Neuronal stem cell (in vitro differentiated cells): ENCODE results near the gene SCRT2.

ENCODE experiments used
- DNase-seq: peaks from one replicate; pipeline ENCODE4 v3.0.0-alpha.2; 2013; ENCODE audit warnings: low spot score
- H2AFZ ChIP-seq: one replicate; pipeline ENCODE4 v1.6.1; 2013; ENCODE audit warnings: mild to moderate bottlenecking, low read length, inconsistent platforms
- H2AK5ac ChIP-seq: 2 replicates; pipeline ENCODE4 v1.6.1; 2013; ENCODE audit warnings: low read depth, mild to moderate bottlenecking, inconsistent platforms, low read length, moderate library complexity, mixed read lengths
- H2BK120ac ChIP-seq: 2 replicates; pipeline ENCODE4 v1.6.1; 2013; ENCODE audit warnings: low read depth, mild to moderate bottlenecking, inconsistent platforms, low read length, moderate library complexity, mixed read lengths
- H2BK12ac ChIP-seq: one replicate; pipeline ENCODE4 v1.6.1; 2013; ENCODE audit warnings: low read length, inconsistent platforms
- H2BK15ac ChIP-seq: 2 replicates; pipeline ENCODE4 v1.6.1; 2013; ENCODE audit warnings: mild to moderate bottlenecking, low read length, inconsistent platforms, mixed read lengths
- H2BK5ac ChIP-seq: one replicate; pipeline ENCODE4 v1.6.1; 2013; ENCODE audit warnings: inconsistent platforms, mild to moderate bottlenecking, low read length, moderate library complexity
- H3K14ac ChIP-seq: one replicate; pipeline ENCODE4 v1.6.1; 2013; ENCODE audit warnings: low read length, inconsistent platforms
- H3K18ac ChIP-seq: 2 replicates; pipeline ENCODE4 v1.6.1; 2013; ENCODE audit warnings: low read length, inconsistent platforms
- H3K23ac ChIP-seq: 2 replicates; pipeline ENCODE4 v1.6.1; 2013; ENCODE audit warnings: low read depth, mild to moderate bottlenecking, mixed read lengths, low read length, inconsistent platforms; ENCODE audit not compliant: poor library complexity
- H3K27ac ChIP-seq: replicated peaks from 3 replicates; pipeline ENCODE4 v1.5.1; 2013; ENCODE audit warnings: low read length, inconsistent platforms
- H3K27me3 ChIP-seq, 3 experiments: 2 replicates each; pipeline ENCODE4 v1.6.1; 2013; ENCODE audit warnings: low read length in 3 of 3, mild to moderate bottlenecking in 2 of 3, inconsistent platforms in 1 of 3, low read depth in 1 of 3, mixed read lengths in 1 of 3, moderate library complexity in 1 of 3; ENCODE audit not compliant: control insufficient read depth in 3 of 3, insufficient read depth in 3 of 3
- H3K36me3 ChIP-seq, 2 donors: replicated peaks in 1 of 2; 2 replicates each; pipeline ENCODE4 v1.6.1; 2013; ENCODE audit warnings: low read length in 2 of 2; ENCODE audit not compliant: control insufficient read depth in 2 of 2, insufficient read depth in 2 of 2
- H3K4ac ChIP-seq: 2 replicates; pipeline ENCODE4 v1.6.1; 2013; ENCODE audit warnings: inconsistent platforms, mild to moderate bottlenecking, low read length, moderate library complexity
- H3K4me1 ChIP-seq, 2 donors: 1 replicate in 1 of 2; 2 replicates in 1 of 2; pipeline ENCODE4 v1.6.1; 2013; ENCODE audit warnings: low read length in 2 of 2, low read depth in 1 of 2; ENCODE audit not compliant: control insufficient read depth in 2 of 2, insufficient read depth in 1 of 2
- H3K4me2 ChIP-seq: one replicate; pipeline ENCODE4 v1.6.1; 2013; ENCODE audit warnings: mild to moderate bottlenecking, low read length, inconsistent platforms; ENCODE audit not compliant: insufficient read depth, poor library complexity, severe bottlenecking
- H3K4me3 ChIP-seq, 2 donors: 2 replicates each; pipeline ENCODE4 v1.5.1; 2013; ENCODE audit warnings: low read length in 2 of 2, mild to moderate bottlenecking in 2 of 2, inconsistent platforms in 1 of 2, moderate library complexity in 1 of 2
- H3K79me1 ChIP-seq: one replicate; pipeline ENCODE4 v1.6.1; 2013; ENCODE audit warnings: low read depth, mild to moderate bottlenecking, inconsistent platforms, low read length, moderate library complexity
- H3K9ac ChIP-seq: one replicate; pipeline ENCODE4 v1.6.1; 2013; ENCODE audit warnings: mild to moderate bottlenecking, low read depth, low read length, inconsistent platforms; ENCODE audit not compliant: poor library complexity
- H3K9me3 ChIP-seq, 2 donors: replicated peaks in 1 of 2; 2 replicates each; pipeline versions ENCODE3 to v1.6.1; 2013; ENCODE audit warnings: low read length in 2 of 2, mild to moderate bottlenecking in 2 of 2, inconsistent platforms in 1 of 2, low read depth in 1 of 2, mixed read lengths in 1 of 2, moderate library complexity in 1 of 2; ENCODE audit not compliant: control insufficient read depth in 2 of 2, insufficient read depth in 1 of 2
- H4K8ac ChIP-seq: one replicate; pipeline ENCODE4 v1.6.1; 2013; ENCODE audit warnings: low read depth, mild to moderate bottlenecking, inconsistent platforms, low read length, moderate library complexity
- H4K91ac ChIP-seq: one replicate; pipeline ENCODE4 v1.6.1; 2013; ENCODE audit warnings: low read length, low read depth, mild to moderate bottlenecking, inconsistent platforms; ENCODE audit not compliant: poor library complexity
- WGBS, 2 donors: extraction: QIAGEN DNeasy Blood & Tissue Kit; methylation state at CpG; one replicate each; pipeline ENCODE4 v1.1.7; 2013; ENCODE audit warnings: missing lambda C conversion rate in 2 of 2, mixed read lengths in 1 of 2; ENCODE audit not compliant: insufficient read length in 2 of 2, insufficient replicate concordance in 1 of 2; ENCODE audit errors: extremely low coverage in 2 of 2; 5-methylcytosine and 5-hydroxymethylcytosine counted together

The SCRT2 gene

GRCh38 chr20:710780-711450 lies 35.3 kb upstream of the SCRT2 start:
- H2AK5ac ChIP-seq = peak overlapping the region; percentile 77
- WGBS, 2 donors = no CpG with 5 or more reads among the region's 19 CpGs
- H3K9ac ChIP-seq = no peak overlapping the region

GRCh38 chr20:709991-710779 lies 34.6 kb upstream of the SCRT2 start:
- Histone ChIP-seq H3K9me3 (peaks cover 2 to 13% of the 10 kb centered on the region in 2 donors), H2BK15ac (peak overlapping the region; percentile 56), H3K4me3 (peak overlapping the region in 1 of 2 donors; percentile 70), H2AFZ (peak overlapping the region; percentile 40), H3K23ac (no peak overlapping the region), H2BK120ac (no peak overlapping the region), H3K18ac (peak overlapping the region; percentile 71), H3K36me3 (no peaks in the 10 kb centered on the region), H4K8ac (no peak overlapping the region), H3K27me3 (peaks cover 0 to 48% (median 7%) of the 10 kb centered on the region in 3 experiments), H2BK5ac (no peak overlapping the region), H2AK5ac (peak overlapping the region; percentile 77), H4K91ac (no peak overlapping the region), H3K14ac (no peak overlapping the region), H3K4me2 (peak overlapping the region; percentile 70), H3K4me1 (peaks cover 0 to 5% of the 10 kb centered on the region in 2 donors), H2BK12ac (no peak overlapping the region), H3K9ac (no peak overlapping the region), H3K79me1 (no peaks in the 10 kb centered on the region), H3K4ac (no peak overlapping the region), H3K27ac (no peak overlapping the region)
- DNase-seq = no peak
- WGBS, 2 donors = no CpG with 5 or more reads among the region's 65 CpGs

More at GRCh38 chr20:710780-711450, 35.3 kb upstream of the SCRT2 start:
- Histone ChIP-seq H3K4ac (no peak overlapping the region), H2BK5ac (peak overlapping the region; percentile 39), H3K4me3 (no peak overlapping the region), H2BK12ac (peak overlapping the region; percentile 26), H2BK120ac (peak overlapping the region; percentile 22), H3K14ac (no peak overlapping the region), H4K91ac (no peak overlapping the region), H4K8ac (no peak overlapping the region), H3K27me3 (peaks cover 0 to 48% (median 7%) of the 10 kb centered on the region in 3 experiments), H3K18ac (peak overlapping the region; percentile 72), H3K4me2 (no peak overlapping the region), H3K36me3 (no peaks in the 10 kb centered on the region), H2AFZ (no peak overlapping the region), H3K79me1 (peaks cover 1% of the 10 kb centered on the region), H3K4me1 (peaks cover 0 to 5% of the 10 kb centered on the region in 2 donors), H3K27ac (no peak overlapping the region), H3K9me3 (peaks cover 2 to 13% of the 10 kb centered on the region in 2 donors), H3K23ac (no peak overlapping the region), H2BK15ac (peak overlapping the region; percentile 96)
- DNase-seq = no peak

DNA sequence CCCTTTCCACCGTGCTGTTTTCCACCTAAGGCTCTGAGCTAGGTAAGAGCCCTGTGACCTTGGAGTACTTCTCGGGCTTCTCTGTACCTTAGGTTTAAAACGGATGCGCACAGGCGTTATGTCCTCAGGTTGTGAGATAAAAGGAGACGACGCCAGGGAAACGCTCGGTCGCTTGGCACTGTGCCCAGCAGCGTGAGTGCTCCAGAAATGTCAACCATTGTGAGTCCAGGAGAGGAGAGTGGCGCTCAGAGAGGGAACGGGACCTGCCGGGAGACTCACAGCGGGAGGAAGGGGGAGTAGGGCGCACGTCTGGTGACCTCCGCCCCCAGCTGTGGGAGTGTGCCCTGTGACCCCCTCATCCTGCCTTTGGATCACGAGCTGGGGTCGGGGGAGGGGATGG lies 33.8 kb upstream of the SCRT2 start:
- no peak overlapping the region for H3K9ac ChIP-seq
- H3K9me3 ChIP-seq = peaks cover 2 to 13% of the 10 kb centered on the region in 2 donors
- H2BK15ac ChIP-seq = peak overlapping the region; percentile 56
- H2AK5ac ChIP-seq = peak overlapping the region; percentile 49
- peak overlapping the region in 1 of 2 donors; percentile 63 for H3K4me3 ChIP-seq
- no peak overlapping the region for H2BK12ac ChIP-seq
- H3K4ac ChIP-seq = no peak overlapping the region
- H3K27ac ChIP-seq = no peak overlapping the region
- no peak overlapping the region for H3K14ac ChIP-seq
- H3K18ac ChIP-seq = peak overlapping the region; percentile 61
- H2BK5ac ChIP-seq = no peak overlapping the region
- H2AFZ ChIP-seq = no peak overlapping the region
- DNase-seq = no peak
- H4K8ac ChIP-seq = no peak overlapping the region
- no peaks in the 10 kb centered on the region for H3K36me3 ChIP-seq
- no peak overlapping the region for H2BK120ac ChIP-seq
- H3K4me2 ChIP-seq = peak overlapping the region; percentile 70
- H3K27me3 ChIP-seq = peaks cover 0 to 45% (median 7%) of the 10 kb centered on the region in 3 experiments
- no peaks in the 10 kb centered on the region for H3K79me1 ChIP-seq
- H4K91ac ChIP-seq = no peak overlapping the region
- no CpG with 5 or more reads among the region's 20 CpGs for WGBS, 2 donors
- H3K4me1 ChIP-seq = peaks cover 0 to 5% of the 10 kb centered on the region in 2 donors
- no peak overlapping the region for H3K23ac ChIP-seq

- Histone ChIP-seq H3K4me2 (no peak overlapping the region), H3K23ac (no peak overlapping the region), H3K4ac (no peak overlapping the region), H2BK120ac (no peak overlapping the region), H3K14ac (no peak overlapping the region), H2BK5ac (no peak overlapping the region), H4K91ac (no peak overlapping the region), H3K4me1 (peaks cover 0 to 5% of the 10 kb centered on the region in 2 donors), H3K9ac (no peak overlapping the region), H3K18ac (no peak overlapping the region), H4K8ac (no peak overlapping the region), H2BK15ac (no peak overlapping the region), H3K27me3 (peaks cover 0 to 45% (median 7%) of the 10 kb centered on the region in 3 experiments), H2AK5ac (no peak overlapping the region), H2BK12ac (no peak overlapping the region), H3K79me1 (no peaks in the 10 kb centered on the region), H3K27ac (no peak overlapping the region), H3K9me3 (peaks cover 2 to 13% of the 10 kb centered on the region in 2 donors), H3K36me3 (no peaks in the 10 kb centered on the region), H3K4me3 (no peak overlapping the region), H2AFZ (no peak overlapping the region)
- DNase-seq = no peak
- no CpG with 5 or more reads among the region's 2 CpGs for WGBS, 2 donors
Measured at GRCh38 chr20:708956-709355, 33.4 kb upstream of the SCRT2 start.
